ENCODE results near the gene SERPINA3.

GRCh38 chr14:94623422-94623809, 11.2 kb downstream of the SERPINA3 start:
- TF ChIP-seq POLR2A (IDR thresholded peaks at IDR 0.05; ENCODE audit: control extremely low read depth in 1 of 2, low read depth in 2 of 2, low read length in 2 of 2) (no peak), TCF12 (IDR thresholded peaks at IDR 0.05; ENCODE audit: low read depth, low read length) (no peak), RFX5 (IDR thresholded peaks at IDR 0.05; ENCODE audit: borderline replicate concordance, low read depth, low read length) (no peak), CTCF (IDR thresholded peaks at IDR 0.05; ENCODE audit: control extremely low read depth in 1 of 3, insufficient read depth in 1 of 3, low read depth in 1 of 3, low read length in 3 of 3) (no peak), POLR2AphosphoS5 (IDR thresholded peaks at IDR 0.05; ENCODE audit: low read depth, low read length) (no peak), CHD7 (IDR thresholded peaks at IDR 0.05; ENCODE audit: insufficient replicate concordance, low read length) (no peak), GABPA (IDR thresholded peaks at IDR 0.05; ENCODE audit: borderline replicate concordance, insufficient read depth, low read length) (no peak)
